Measurements from ENCODE around the gene TSC22D1.
"Not testable (repeated sequence)": the region's sequence is repeated elsewhere in the genome, so short reads cannot be mapped to it uniquely, and the experiment has no call there.

The TSC22D1 gene

GRCh38 chr13:44566601-44567000 is 9.5 kb downstream of the TSC22D1 start:
- no peak overlapping the region for H3K27ac Mint-ChIP-seq
- TF ChIP-seq, protein P1, sequence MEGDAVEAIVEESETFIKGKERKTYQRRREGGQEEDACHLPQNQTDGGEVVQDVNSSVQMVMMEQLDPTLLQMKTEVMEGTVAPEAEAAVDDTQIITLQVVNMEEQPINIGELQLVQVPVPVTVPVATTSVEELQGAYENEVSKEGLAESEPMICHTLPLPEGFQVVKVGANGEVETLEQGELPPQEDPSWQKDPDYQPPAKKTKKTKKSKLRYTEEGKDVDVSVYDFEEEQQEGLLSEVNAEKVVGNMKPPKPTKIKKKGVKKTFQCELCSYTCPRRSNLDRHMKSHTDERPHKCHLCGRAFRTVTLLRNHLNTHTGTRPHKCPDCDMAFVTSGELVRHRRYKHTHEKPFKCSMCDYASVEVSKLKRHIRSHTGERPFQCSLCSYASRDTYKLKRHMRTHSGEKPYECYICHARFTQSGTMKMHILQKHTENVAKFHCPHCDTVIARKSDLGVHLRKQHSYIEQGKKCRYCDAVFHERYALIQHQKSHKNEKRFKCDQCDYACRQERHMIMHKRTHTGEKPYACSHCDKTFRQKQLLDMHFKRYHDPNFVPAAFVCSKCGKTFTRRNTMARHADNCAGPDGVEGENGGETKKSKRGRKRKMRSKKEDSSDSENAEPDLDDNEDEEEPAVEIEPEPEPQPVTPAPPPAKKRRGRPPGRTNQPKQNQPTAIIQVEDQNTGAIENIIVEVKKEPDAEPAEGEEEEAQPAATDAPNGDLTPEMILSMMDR (IDR thresholded peaks at IDR 0.05; ENCODE audit: unreplicated experiment in 3 of 3) = no peak
- H3K36me3 Mint-ChIP-seq (ENCODE audit: low read depth) = peaks cover 29% of the 10 kb centered on the region
- H3K9me3 Mint-ChIP-seq = no peaks in the 10 kb centered on the region
- H3K4me1 Mint-ChIP-seq = peaks cover 9% of the 10 kb centered on the region
- H3K4me3 Mint-ChIP-seq = no peak overlapping the region
- H3K27me3 Mint-ChIP-seq (ENCODE audit: low read depth) = no peaks in the 10 kb centered on the region

- H3K9me3 Mint-ChIP-seq = no peaks in the 10 kb centered on the region
- no peak overlapping the region for H3K27ac Mint-ChIP-seq
- peaks cover 9% of the 10 kb centered on the region for H3K4me1 Mint-ChIP-seq
- peaks cover 29% of the 10 kb centered on the region for H3K36me3 Mint-ChIP-seq (ENCODE audit: low read depth)
- TF ChIP-seq, protein P1 (IDR thresholded peaks at IDR 0.05; ENCODE audit: unreplicated experiment in 3 of 3) = no peak
- no peak overlapping the region for H3K4me3 Mint-ChIP-seq
- no peaks in the 10 kb centered on the region for H3K27me3 Mint-ChIP-seq (ENCODE audit: low read depth)
These were observed 10.2 kb downstream of the TSC22D1 start for GRCh38 chr13:44565881-44566280.

DNA sequence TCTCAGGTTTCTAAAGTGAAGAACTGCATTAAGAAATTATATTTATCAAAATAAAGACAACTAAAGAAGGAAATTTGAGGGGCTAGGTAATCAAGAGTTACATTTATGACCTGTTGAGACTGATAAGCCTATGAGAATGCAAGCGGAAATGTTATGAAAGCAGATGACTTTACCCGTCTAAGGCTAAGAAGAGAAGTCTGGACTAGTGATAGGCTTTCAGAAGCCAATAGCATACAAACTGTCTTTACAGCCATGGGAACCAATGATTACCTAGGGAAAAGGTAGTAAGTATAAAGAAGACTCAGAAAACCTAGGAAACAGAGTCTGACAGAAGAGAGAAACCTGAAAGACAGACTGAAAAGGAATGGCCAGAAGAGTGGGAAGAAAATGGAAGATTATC is 11.2 kb downstream of the TSC22D1 start:
- H3K27me3 Mint-ChIP-seq (ENCODE audit: low read depth) = no peaks in the 10 kb centered on the region
- H3K36me3 Mint-ChIP-seq (ENCODE audit: low read depth) = peaks cover 34% of the 10 kb centered on the region
- H3K27ac Mint-ChIP-seq = no peak overlapping the region
- no peaks in the 10 kb centered on the region for H3K9me3 Mint-ChIP-seq
- H3K4me1 Mint-ChIP-seq = peaks cover 9% of the 10 kb centered on the region
- TF ChIP-seq, protein P1 (IDR thresholded peaks at IDR 0.05; ENCODE audit: unreplicated experiment in 3 of 3) = no peak
- no peak overlapping the region for H3K4me3 Mint-ChIP-seq

DNA sequence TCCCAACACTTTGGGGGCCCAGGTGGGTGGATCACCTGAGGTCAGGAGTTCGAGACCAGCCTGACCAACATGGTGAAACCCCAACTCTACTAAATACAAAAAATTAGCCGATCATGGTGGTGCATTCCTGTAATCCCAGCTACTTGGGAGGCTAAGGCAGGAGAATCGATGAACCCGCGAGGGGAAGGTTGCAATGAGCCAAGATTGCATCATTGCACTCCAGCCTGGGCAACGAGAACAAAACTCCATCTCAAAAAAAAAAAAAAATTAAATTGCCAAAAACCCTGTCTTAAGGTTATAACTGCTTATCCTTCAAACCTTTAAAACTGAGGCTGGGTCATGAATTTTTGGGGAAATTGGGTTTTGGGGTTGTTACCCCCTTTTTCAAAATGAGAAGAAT is 13.3 kb downstream of the TSC22D1 start:
- H3K4me3 Mint-ChIP-seq; H3K27me3 Mint-ChIP-seq (ENCODE audit: low read depth); H3K9me3 Mint-ChIP-seq; H3K4me1 Mint-ChIP-seq; H3K27ac Mint-ChIP-seq: not testable (repeated sequence)
- peaks cover 21% of the 10 kb centered on the region for H3K36me3 Mint-ChIP-seq (ENCODE audit: low read depth)

DNA sequence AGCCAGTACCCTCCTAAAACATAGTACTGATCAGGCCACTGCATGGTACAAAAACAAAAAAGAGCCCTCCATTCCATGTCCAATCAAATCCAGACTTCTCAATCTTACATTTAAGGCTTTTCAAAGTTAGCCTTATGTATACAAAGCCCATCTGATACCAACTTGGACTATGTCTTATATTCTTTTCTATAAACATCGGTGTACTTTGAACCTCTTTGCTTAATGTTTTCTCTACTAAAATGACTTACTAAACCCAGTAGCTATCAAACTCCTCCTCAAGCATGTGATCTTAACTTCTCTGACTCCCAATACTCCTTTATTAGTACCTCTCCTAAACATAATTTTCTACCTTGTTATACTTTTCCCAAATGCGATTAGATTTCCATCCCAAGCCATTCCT is 14.8 kb downstream of the TSC22D1 start:
- H3K36me3 Mint-ChIP-seq (ENCODE audit: low read depth) = peaks cover 10% of the 10 kb centered on the region
- no peak overlapping the region for H3K4me3 Mint-ChIP-seq
- peak overlapping the region in 2 of 3 experiments; percentile 55 to 61 for H3K27ac Mint-ChIP-seq
- H3K27me3 Mint-ChIP-seq (ENCODE audit: low read depth) = no peaks in the 10 kb centered on the region
- no peaks in the 10 kb centered on the region for H3K9me3 Mint-ChIP-seq
- TF ChIP-seq, protein P1 (IDR thresholded peaks at IDR 0.05; ENCODE audit: unreplicated experiment in 3 of 3) = no peak
- H3K4me1 Mint-ChIP-seq = peaks cover under 1% of the 10 kb centered on the region

DNA sequence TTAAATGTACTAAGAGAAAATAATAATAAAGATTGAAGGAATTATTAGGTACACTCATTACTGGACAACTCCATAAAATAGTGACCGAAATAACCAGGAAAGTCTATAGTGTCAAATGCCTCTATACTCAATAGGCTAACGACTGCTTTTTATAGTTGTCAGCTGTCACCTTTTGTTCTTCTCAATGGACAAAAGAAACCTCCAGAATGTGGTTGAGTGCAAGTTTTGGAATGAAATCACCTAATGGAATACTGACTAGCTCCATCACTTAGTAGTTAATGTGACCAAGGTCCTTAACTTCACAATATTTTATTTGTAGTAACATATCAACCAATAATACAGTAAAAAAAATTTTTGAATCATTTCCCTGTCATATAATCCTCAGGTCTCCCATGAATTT is 18.1 kb downstream of the TSC22D1 start:
- TF ChIP-seq, protein P1 (IDR thresholded peaks at IDR 0.05; ENCODE audit: unreplicated experiment in 3 of 3) = no peak
- H3K27ac Mint-ChIP-seq = no peak overlapping the region
- H3K36me3 Mint-ChIP-seq (ENCODE audit: low read depth) = peaks cover 22% of the 10 kb centered on the region
- no peaks in the 10 kb centered on the region for H3K4me1 Mint-ChIP-seq
- no peaks in the 10 kb centered on the region for H3K9me3 Mint-ChIP-seq
- no peak overlapping the region for H3K4me3 Mint-ChIP-seq
- no peaks in the 10 kb centered on the region for H3K27me3 Mint-ChIP-seq (ENCODE audit: low read depth)

Data from nephron (organoid).